GM23248 (cell line): ENCODE data around the gene YPEL2.

Experiments
- EZH2 ChIP-seq: fragments of 200-600 bp; sonication (generic); IDR thresholded peaks from 2 replicates; pipeline ENCODE4 v1.6.1; 2018; ENCODE audit warnings: antibody characterized with exemption, mild to moderate bottlenecking; ENCODE audit not compliant: insufficient read depth, poor library complexity, severe bottlenecking
- EZH2phosphoT487 ChIP-seq: fragments of 200-600 bp; sonication (generic); IDR thresholded peaks from 2 replicates; pipeline ENCODE4 v1.6.1; 2018; ENCODE audit warnings: antibody characterized with exemption, moderate library complexity, mild to moderate bottlenecking, low read depth; ENCODE audit not compliant: insufficient read depth

- TF ChIP-seq EZH2 (no peak), EZH2phosphoT487 (no peak)
Observed at GRCh38 chr17:59287452-59287851, 44.0 kb upstream of the YPEL2 start.
